ENCODE results near the gene NUTF2. TPM values are rescaled to one million over a fixed set of nuclear protein-coding genes. Genes with fewer than 3 reads are reported as not detected.
"Not testable (repeated sequence)": the region's sequence is repeated elsewhere in the genome, so short reads cannot be mapped to it uniquely, and the experiment has no call there.

Gene NUTF2
- total RNA-seq, 1 experiment from 2014 or later, result 145 TPM

GRCh38 chr16:67914758-67915495, 68.2 kb downstream of the NUTF2 start:
- Histone ChIP-seq H3K4me1 (ENCODE audit: control insufficient read depth in 1 of 2, insufficient read depth in 2 of 2, low read length in 2 of 2) (peaks cover 12 to 16% of the 10 kb centered on the region in 2 experiments), H3K27me3 (ENCODE audit: insufficient read depth, low read length) (no peaks in the 10 kb centered on the region), H3K27ac (ENCODE audit: low read depth, low read length) (no peak overlapping the region), H3K9ac (ENCODE audit: low read length) (no peak overlapping the region), H3K36me3 (ENCODE audit: control insufficient read depth in 1 of 2, insufficient read depth in 2 of 2, low read length in 2 of 2) (no peaks in the 10 kb centered on the region; a peak in 1 of 4 replicates), H2AFZ (ENCODE audit: low read depth, low read length, poor library complexity, severe bottlenecking) (no peak overlapping the region), H3K4me3 (replicated peaks in 1 of 2; ENCODE audit: low read depth in 1 of 2, low read length in 2 of 2) (no peak overlapping the region), H3K9me3 (ENCODE audit: control insufficient read depth in 1 of 2, insufficient read depth in 1 of 2, low read depth in 1 of 2, low read length in 2 of 2) (no peaks in the 10 kb centered on the region), H3K4me2 (ENCODE audit: low read length) (no peak overlapping the region), H3K79me2 (ENCODE audit: insufficient read depth, low read length) (no peaks in the 10 kb centered on the region), H3K9me2 (ENCODE audit: insufficient read depth) (no peaks in the 10 kb centered on the region), H4K20me1 (ENCODE audit: insufficient read depth) (no peaks in the 10 kb centered on the region)
- RAD21 ChIA-PET (ENCODE audit: low non-redundant PET in 1 of 2, low total read pairs in 2 of 2, uncharacterized antibody in 2 of 2, unreplicated experiment in 2 of 2), result interaction anchor here in 1 of 2 experiments (0.7 kb wide), 1 partner anchor 16 kb away, joined by 3 read pairs; no protein-coding TSS in a partner anchor
- CTCF ChIA-PET, result no interaction called here
- ATAC-seq (no peak), DNase-seq (ENCODE audit: low read depth, low spot score) (no peak)
- POLR2A ChIA-PET, result no interaction called here
- intact Hi-C loops (cut with micrococcal nuclease), result no loop called here
- BruUV-seq (replicated peaks), result no TSS peak
- no peak for TF ChIP-seq POLR2AphosphoS5 (IDR thresholded peaks at IDR 0.05; ENCODE audit: low read depth, low read length)
- no peak for TF ChIP-seq YY1 (IDR thresholded peaks at IDR 0.05; ENCODE audit: extremely low read depth, insufficient replicate concordance, low read depth, low read length)
- TF ChIP-seq CTCF (IDR thresholded peaks at IDR 0.05 in 2 of 3, conservative IDR thresholded peaks at IDR 0.05 in 1 of 3; ENCODE audit: borderline replicate concordance in 1 of 3, insufficient read depth in 1 of 3, low read depth in 2 of 3, low read length in 2 of 3), result no peak
- TF ChIP-seq RAD21 (IDR thresholded peaks at IDR 0.05; ENCODE audit: low read depth), result no peak
- TF ChIP-seq MAX (IDR thresholded peaks at IDR 0.05), result no peak

DNA sequence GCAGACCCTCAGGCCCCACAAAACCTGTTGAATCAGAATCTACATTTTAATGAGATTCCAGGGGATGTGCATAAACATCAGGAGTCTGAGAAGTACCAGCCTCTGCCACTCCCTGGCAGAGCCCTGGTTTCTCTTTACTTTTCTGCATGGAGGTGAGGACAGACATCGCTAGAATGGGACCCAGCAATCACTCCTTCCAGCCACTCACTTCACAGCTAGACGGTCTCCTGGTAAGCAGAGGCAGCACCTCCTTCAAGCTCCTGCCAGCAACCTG, 68.7 kb downstream of the NUTF2 start:
- H3K9me2 ChIP-seq (ENCODE audit: insufficient read depth); H3K27me3 ChIP-seq (ENCODE audit: insufficient read depth, low read length); H3K4me2 ChIP-seq (ENCODE audit: low read length); H3K4me3 ChIP-seq (replicated peaks in 1 of 2; ENCODE audit: low read depth in 1 of 2, low read length in 2 of 2); CTCF ChIA-PET; H3K36me3 ChIP-seq (ENCODE audit: control insufficient read depth in 1 of 2, insufficient read depth in 2 of 2, low read length in 2 of 2); ATAC-seq; H4K20me1 ChIP-seq (ENCODE audit: insufficient read depth); H3K79me2 ChIP-seq (ENCODE audit: insufficient read depth, low read length); RAD21 ChIA-PET (ENCODE audit: low non-redundant PET in 1 of 2, low total read pairs in 2 of 2, uncharacterized antibody in 2 of 2, unreplicated experiment in 2 of 2); BruUV-seq (replicated peaks); DNase-seq (ENCODE audit: low read depth, low spot score); H3K9ac ChIP-seq (ENCODE audit: low read length); POLR2A ChIA-PET; H3K9me3 ChIP-seq (ENCODE audit: control insufficient read depth in 1 of 2, insufficient read depth in 1 of 2, low read depth in 1 of 2, low read length in 2 of 2); H2AFZ ChIP-seq (ENCODE audit: low read depth, low read length, poor library complexity, severe bottlenecking); H3K27ac ChIP-seq (ENCODE audit: low read depth, low read length); intact Hi-C loops (cut with micrococcal nuclease): not testable (repeated sequence)
- peaks cover 12 to 16% of the 10 kb centered on the region in 2 experiments for H3K4me1 ChIP-seq (ENCODE audit: control insufficient read depth in 1 of 2, insufficient read depth in 2 of 2, low read length in 2 of 2)
